Middle frontal gyrus (tissue), 1 donor: Measurements from ENCODE around the gene WBP1L.
"Not testable (repeated sequence)": the region's sequence is repeated elsewhere in the genome, so short reads cannot be mapped to it uniquely, and the experiment has no call there.

Source experiments
- DNase-seq: peaks from one replicate; pipeline ENCODE4 v3.0.0-alpha.2; 2015; ENCODE audit warnings: low spot score; ENCODE audit errors: extremely low spot score

Gene WBP1L

GRCh38 chr10:102835007-102835482 lies 91.3 kb downstream of the WBP1L start:
- peak; percentile 36 for DNase-seq

GRCh38 chr10:102837230-102837721 lies 93.5 kb downstream of the WBP1L start, which contains the start of gene CYP17A1:
TSS of gene CYP17A1 (minus strand) at chr10:102837413. CDS start at chr10:102837361, 52 bp downstream.
- DNase-seq: no peak

GRCh38 chr10:102838276-102838927 lies 94.7 kb downstream of the WBP1L start:
- DNase-seq: not testable (repeated sequence)

- DNase-seq: no peak
These were observed 98.1 kb downstream of the WBP1L start for GRCh38 chr10:102841827-102842345.

- not testable (repeated sequence) for DNase-seq
These were observed 99.4 kb downstream of the WBP1L start for GRCh38 chr10:102843139-102843538.

GRCh38 chr10:102844190-102844776 lies 100.5 kb downstream of the WBP1L start:
- not testable (repeated sequence) for DNase-seq

GRCh38 chr10:102845352-102845902 lies 101.7 kb downstream of the WBP1L start:
- no peak for DNase-seq

GRCh38 chr10:102850025-102850518 lies 106.3 kb downstream of the WBP1L start:
- no peak for DNase-seq

GRCh38 chr10:102853237-102853636 lies 109.5 kb downstream of the WBP1L start:
- DNase-seq: not testable (repeated sequence)

- DNase-seq: not testable (repeated sequence)
These were observed 112.1 kb downstream of the WBP1L start for GRCh38 chr10:102855731-102856436.

- no peak for DNase-seq
These were observed 113.1 kb downstream of the WBP1L start for GRCh38 chr10:102856758-102857424.

- no peak for DNase-seq
These were observed 116.2 kb downstream of the WBP1L start for GRCh38 chr10:102859911-102860310.

- no peak for DNase-seq
These were observed 119.9 kb downstream of the WBP1L start for GRCh38 chr10:102863660-102864059.

GRCh38 chr10:102865620-102866019 lies 121.9 kb downstream of the WBP1L start:
- DNase-seq: no peak
